IPS DF 19.7 (cell line): ENCODE results near the gene TRAF3IP3.
"Not testable (repeated sequence)": the region's sequence is repeated elsewhere in the genome, so short reads cannot be mapped to it uniquely, and the experiment has no call there.

ENCODE experiments used
- DNase-seq: peaks from one replicate; pipeline ENCODE4 v3.0.0-alpha.2; 2013; ENCODE audit warnings: low read depth, low spot score

The TRAF3IP3 gene

GRCh38 chr1:209767096-209767495 is 11.2 kb downstream of the TRAF3IP3 start:
- DNase-seq: no peak

GRCh38 chr1:209767706-209768105 is 11.9 kb downstream of the TRAF3IP3 start:
- DNase-seq: no peak

GRCh38 chr1:209768354-209768774 is 12.5 kb downstream of the TRAF3IP3 start:
- no peak for DNase-seq

GRCh38 chr1:209769171-209769904 is 13.5 kb downstream of the TRAF3IP3 start:
- no peak for DNase-seq

GRCh38 chr1:209769971-209770370 is 14.1 kb downstream of the TRAF3IP3 start:
- DNase-seq: no peak

GRCh38 chr1:209770636-209771415 is 15.0 kb downstream of the TRAF3IP3 start:
- DNase-seq: no peak

- no peak for DNase-seq
Measured at GRCh38 chr1:209772126-209772525, 16.3 kb downstream of the TRAF3IP3 start.

- DNase-seq: no peak
Measured at GRCh38 chr1:209774592-209774991, 18.7 kb downstream of the TRAF3IP3 start.

- no peak for DNase-seq
Measured at GRCh38 chr1:209775678-209776077, 19.8 kb downstream of the TRAF3IP3 start.

- DNase-seq: no peak
Measured at GRCh38 chr1:209777587-209777986, 21.7 kb downstream of the TRAF3IP3 start.

- no peak for DNase-seq
Measured at GRCh38 chr1:209778102-209778501, 22.2 kb downstream of the TRAF3IP3 start.

- DNase-seq: no peak
Measured at GRCh38 chr1:209780268-209780667, 24.4 kb downstream of the TRAF3IP3 start.

- no peak for DNase-seq
Measured at GRCh38 chr1:209783386-209783785, 27.5 kb downstream of the TRAF3IP3 start.

- DNase-seq: peak; percentile 88
Measured at GRCh38 chr1:209784265-209785169, 28.7 kb downstream of the TRAF3IP3 start, which contains the start of gene C1orf74. TSS of gene C1orf74 (minus strand) at chr1:209784559. CDS start at chr1:209783634, 925 bp downstream.

- DNase-seq: no peak
Measured at GRCh38 chr1:209785592-209785991, 29.7 kb downstream of the TRAF3IP3 start.

- no peak for DNase-seq
Measured at GRCh38 chr1:209786146-209786545, 30.3 kb downstream of the TRAF3IP3 start.

- DNase-seq: no peak
Measured at GRCh38 chr1:209787551-209787950, 31.7 kb downstream of the TRAF3IP3 start.

GRCh38 chr1:209789245-209789644 is 33.4 kb downstream of the TRAF3IP3 start:
- no peak for DNase-seq

- DNase-seq: no peak
Measured at GRCh38 chr1:209790286-209791193, 34.7 kb downstream of the TRAF3IP3 start.

GRCh38 chr1:209791920-209792319 is 36.1 kb downstream of the TRAF3IP3 start:
- DNase-seq: no peak

- DNase-seq: not testable (repeated sequence)
Measured at GRCh38 chr1:209793711-209794110, 37.9 kb downstream of the TRAF3IP3 start.
